Endothelial cell (in vitro differentiated cells): ENCODE measurements around the gene ATXN7L1. TPM values are rescaled to one million over a fixed set of nuclear protein-coding genes. Genes with fewer than 3 reads are reported as not detected.

Experiments
- DNase-seq: peaks from one replicate; pipeline ENCODE4 v3.0.0; 2021; ENCODE audit warnings: low spot score
- H3K27ac Mint-ChIP-seq: one replicate; pipeline ENCODE4 v1.8.0; 2021; ENCODE audit warnings: mixed read lengths, inconsistent platforms; ENCODE audit not compliant: unreplicated experiment
- H3K27me3 Mint-ChIP-seq: one replicate; pipeline ENCODE4 v1.8.0; 2021; ENCODE audit warnings: mild to moderate bottlenecking, moderate library complexity, mixed read lengths, inconsistent platforms; ENCODE audit not compliant: unreplicated experiment
- H3K36me3 Mint-ChIP-seq: one replicate; pipeline ENCODE4 v1.8.0; 2021; ENCODE audit warnings: mild to moderate bottlenecking, low read depth, mixed read lengths, inconsistent platforms; ENCODE audit not compliant: unreplicated experiment
- H3K4me1 Mint-ChIP-seq: one replicate; pipeline ENCODE4 v1.8.0; 2021; ENCODE audit warnings: mild to moderate bottlenecking, mixed read lengths, inconsistent platforms; ENCODE audit not compliant: unreplicated experiment
- H3K4me3 Mint-ChIP-seq: one replicate; pipeline ENCODE4 v1.8.0; 2021; ENCODE audit warnings: mild to moderate bottlenecking, mixed read lengths, inconsistent platforms; ENCODE audit not compliant: unreplicated experiment
- H3K9me3 Mint-ChIP-seq: one replicate; pipeline ENCODE4 v1.8.0; 2021; ENCODE audit warnings: mixed read lengths, inconsistent platforms; ENCODE audit not compliant: unreplicated experiment
- total RNA-seq: library from RNA; stranded (reverse); fragmentation: NEBNext Ultra II Directional; extraction: Animal tissue kit (Norgen Biotek cat#: 25700); gene quantifications from one replicate; pipeline ENCODE4 v1.2.1, GENCODE V29; 2021; ENCODE audit not compliant: unreplicated experiment
- TF ChIP-seq, protein P1 (sequence below): fragments of 200-600 bp; sonication (generic); IDR thresholded peaks from one replicate; pipeline ENCODE4 v1.5.0; 2021; ENCODE audit warnings: antibody characterized with exemption; ENCODE audit not compliant: unreplicated experiment

ATXN7L1 gene
- total RNA-seq, 1 donor from 2014 or later, result 18.4 TPM

DNA sequence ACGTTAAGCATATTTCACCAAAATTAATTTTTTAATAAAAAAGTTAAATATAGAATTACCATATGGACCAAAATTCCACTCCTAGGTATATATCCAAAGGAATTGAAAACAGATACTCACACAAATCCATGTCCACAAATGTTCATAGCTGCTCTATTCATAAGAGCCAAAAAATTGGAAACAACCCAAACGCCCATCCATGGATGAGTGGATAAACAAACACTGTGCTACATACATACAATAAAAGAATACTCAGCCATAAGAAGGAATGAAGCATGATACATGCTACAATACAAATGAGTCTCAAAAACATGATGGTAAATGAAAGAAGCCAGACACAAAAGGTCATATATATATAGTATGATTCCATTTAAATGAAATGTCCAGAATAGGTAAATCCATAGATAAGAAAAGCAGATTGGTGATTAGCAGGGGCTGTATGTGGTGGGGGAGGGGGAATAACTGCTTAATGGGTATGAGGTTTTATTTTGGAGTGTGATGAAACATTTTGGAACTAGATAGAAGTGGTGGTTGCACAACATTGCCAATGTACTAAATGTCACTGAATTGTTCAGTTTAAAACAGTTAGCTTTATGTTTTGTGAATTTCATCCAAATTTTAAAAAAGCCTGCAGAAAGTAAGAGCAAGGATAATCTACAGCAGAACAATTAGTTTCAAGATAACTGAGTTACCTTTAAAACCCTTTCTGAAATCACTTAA is 193.9 kb downstream of the ATXN7L1 start:
- Mint-ChIP-seq H3K27me3 (peaks cover 6% of the 10 kb centered on the region), H3K4me3 (no peak overlapping the region), H3K4me1 (peaks cover 10% of the 10 kb centered on the region), H3K27ac (no peak overlapping the region), H3K36me3 (peaks cover 9% of the 10 kb centered on the region), H3K9me3 (no peaks in the 10 kb centered on the region)
- DNase-seq, result no peak
- TF ChIP-seq, protein P1, sequence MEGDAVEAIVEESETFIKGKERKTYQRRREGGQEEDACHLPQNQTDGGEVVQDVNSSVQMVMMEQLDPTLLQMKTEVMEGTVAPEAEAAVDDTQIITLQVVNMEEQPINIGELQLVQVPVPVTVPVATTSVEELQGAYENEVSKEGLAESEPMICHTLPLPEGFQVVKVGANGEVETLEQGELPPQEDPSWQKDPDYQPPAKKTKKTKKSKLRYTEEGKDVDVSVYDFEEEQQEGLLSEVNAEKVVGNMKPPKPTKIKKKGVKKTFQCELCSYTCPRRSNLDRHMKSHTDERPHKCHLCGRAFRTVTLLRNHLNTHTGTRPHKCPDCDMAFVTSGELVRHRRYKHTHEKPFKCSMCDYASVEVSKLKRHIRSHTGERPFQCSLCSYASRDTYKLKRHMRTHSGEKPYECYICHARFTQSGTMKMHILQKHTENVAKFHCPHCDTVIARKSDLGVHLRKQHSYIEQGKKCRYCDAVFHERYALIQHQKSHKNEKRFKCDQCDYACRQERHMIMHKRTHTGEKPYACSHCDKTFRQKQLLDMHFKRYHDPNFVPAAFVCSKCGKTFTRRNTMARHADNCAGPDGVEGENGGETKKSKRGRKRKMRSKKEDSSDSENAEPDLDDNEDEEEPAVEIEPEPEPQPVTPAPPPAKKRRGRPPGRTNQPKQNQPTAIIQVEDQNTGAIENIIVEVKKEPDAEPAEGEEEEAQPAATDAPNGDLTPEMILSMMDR, result no peak

DNA sequence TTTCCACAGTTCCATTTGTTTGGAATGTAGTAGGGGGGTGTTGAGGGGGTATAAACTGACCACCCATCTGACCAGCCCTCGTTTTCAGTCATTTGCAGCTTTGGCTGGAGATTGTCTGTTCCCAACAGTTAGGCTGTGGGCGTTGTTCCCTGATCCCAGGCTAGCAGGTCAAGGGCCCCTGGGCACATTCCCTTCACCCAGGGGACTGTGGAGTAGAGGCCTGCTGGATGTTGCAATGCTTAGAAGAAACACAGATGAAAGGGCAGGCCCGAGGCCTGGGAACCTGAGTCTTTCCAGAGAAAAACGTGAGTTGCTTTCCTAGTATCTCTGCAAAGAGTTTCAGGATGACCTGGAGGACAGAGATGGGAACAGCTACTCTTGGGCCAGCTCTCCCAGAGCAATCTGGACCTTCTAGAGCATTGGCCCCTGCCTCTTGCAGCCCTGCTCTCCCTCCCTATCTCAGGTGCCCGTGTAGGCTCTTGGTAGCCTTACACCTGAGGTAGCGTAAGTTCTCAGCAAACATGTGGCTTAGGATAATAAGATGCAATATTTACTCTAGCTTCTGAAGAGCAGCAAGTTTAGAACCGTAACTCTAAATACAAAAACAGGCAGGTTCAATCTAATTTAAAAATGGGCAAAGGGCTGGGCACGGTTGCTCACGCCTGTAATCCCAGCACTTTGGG is 195.8 kb downstream of the ATXN7L1 start:
- no peak for DNase-seq
- H3K27me3 Mint-ChIP-seq, result peaks cover 6% of the 10 kb centered on the region
- peaks cover 7% of the 10 kb centered on the region for H3K4me1 Mint-ChIP-seq
- no peaks in the 10 kb centered on the region for H3K9me3 Mint-ChIP-seq
- no peak overlapping the region for H3K4me3 Mint-ChIP-seq
- TF ChIP-seq, protein P1, result no peak
- no peak overlapping the region for H3K27ac Mint-ChIP-seq
- peaks cover 9% of the 10 kb centered on the region for H3K36me3 Mint-ChIP-seq

DNA sequence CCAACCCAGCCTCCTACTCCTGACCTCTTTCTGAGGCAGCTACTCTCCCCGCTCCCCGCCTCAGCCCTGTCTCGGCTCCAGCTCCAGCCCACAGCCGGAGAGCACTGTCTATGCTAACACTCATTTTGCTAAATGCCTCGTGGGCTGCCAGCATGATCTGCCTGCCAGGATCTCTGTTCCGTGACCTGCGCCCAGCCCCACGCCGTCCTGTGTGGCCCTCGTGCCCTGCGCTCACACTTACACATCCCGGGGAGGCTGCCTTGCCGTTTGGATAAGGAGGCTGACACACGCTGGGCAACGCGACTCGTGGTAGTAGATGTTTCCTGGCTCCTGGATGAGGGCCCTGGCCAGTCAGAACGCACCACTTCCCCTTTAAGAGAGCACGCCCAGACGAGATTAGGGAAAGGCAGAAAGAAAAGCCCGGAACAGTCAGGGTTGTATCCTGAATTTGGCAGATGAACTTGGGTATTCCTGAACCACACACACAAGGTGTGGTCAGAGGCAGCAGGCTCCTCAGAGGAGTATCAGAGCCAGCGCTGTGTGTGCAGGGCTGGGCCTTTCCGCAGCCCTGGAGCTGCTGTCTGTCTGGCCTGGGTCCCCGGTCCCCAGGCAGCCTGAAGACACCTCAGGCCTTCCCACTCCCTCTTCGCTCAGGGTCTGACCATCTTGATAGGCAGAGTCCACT is 197.4 kb downstream of the ATXN7L1 start:
- Mint-ChIP-seq H3K4me3 (no peak overlapping the region), H3K36me3 (peaks cover 5% of the 10 kb centered on the region), H3K27me3 (peaks cover 6% of the 10 kb centered on the region), H3K4me1 (peaks cover 7% of the 10 kb centered on the region), H3K9me3 (no peaks in the 10 kb centered on the region), H3K27ac (no peak overlapping the region)
- TF ChIP-seq, protein P1, result no peak
- DNase-seq, result no peak

DNA sequence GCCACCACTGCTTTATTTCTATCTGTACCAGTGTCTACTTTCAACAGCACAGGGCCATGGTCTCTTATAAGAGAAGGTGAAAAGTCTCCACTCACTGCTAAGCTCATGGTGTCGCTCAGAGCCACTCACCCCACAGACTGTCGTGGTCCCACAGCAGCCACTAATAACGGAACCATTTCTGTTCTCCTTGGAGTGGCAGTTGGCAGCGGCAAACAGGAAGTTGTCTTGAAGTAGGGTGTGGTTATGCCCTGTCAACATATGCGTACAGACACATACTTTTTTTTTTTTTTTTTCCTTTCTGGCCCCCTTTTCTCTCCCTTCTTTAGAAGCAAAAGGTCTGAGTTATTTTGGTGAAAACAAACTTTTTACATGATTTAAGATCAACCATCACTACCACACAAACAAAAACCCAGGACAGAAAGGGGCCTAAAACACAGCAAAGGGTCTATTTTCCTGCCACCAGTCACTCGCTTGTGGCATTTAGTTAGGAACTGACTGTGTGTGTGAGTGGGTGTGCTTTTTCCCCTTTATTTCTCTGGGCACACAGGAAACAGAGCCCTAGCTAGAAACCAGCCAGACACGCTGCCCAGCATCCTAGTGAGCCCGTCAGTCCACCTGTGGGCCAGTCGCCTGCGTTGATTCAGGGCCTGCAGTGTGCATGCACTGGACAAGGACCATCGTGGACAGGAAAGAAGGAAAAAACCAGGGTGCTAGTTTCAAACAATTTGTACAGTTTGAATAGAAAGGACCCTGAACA is 198.4 kb downstream of the ATXN7L1 start:
- Mint-ChIP-seq H3K4me1 (peaks cover 7% of the 10 kb centered on the region), H3K36me3 (no peaks in the 10 kb centered on the region), H3K27ac (no peak overlapping the region), H3K27me3 (peaks cover 4% of the 10 kb centered on the region), H3K4me3 (no peak overlapping the region), H3K9me3 (no peaks in the 10 kb centered on the region)
- DNase-seq, result no peak
- TF ChIP-seq, protein P1, result no peak
